C4-2B (cell line): ENCODE data around the gene GBF1.

ENCODE experiments used
- CTCF ChIP-seq: fragments of 450-650 bp; conservative IDR thresholded peaks from 2 replicates; pipeline ENCODE4 v1.5.1; 2017; ENCODE audit warnings: mild to moderate bottlenecking
- ZFX ChIP-seq: fragments of 450-650 bp; IDR thresholded peaks from 2 replicates; pipeline ENCODE4 v1.6.1; 2017

- TF ChIP-seq CTCF (no peak), ZFX (no peak)
Measured at GRCh38 chr10:102392306-102392705, 147.0 kb downstream of the GBF1 start.
